Endothelial cell of umbilical vein (primary cell): Measurements from ENCODE around the gene ARMS2. TPM values are rescaled to one million over a fixed set of nuclear protein-coding genes. Genes with fewer than 3 reads are reported as not detected.

Source experiments
- BruUV-seq: library from RNA; stranded (reverse); fragments of 400-500 nt; replicated peaks from 2 replicates; lab custom pipeline; 2021; lab: Mats Ljungman, UMichigan
- CTCF ChIA-PET: fragments of 300-600, 350-600 bp; sonication (Branson Sonifier 250); formaldehyde crosslinking; loops from one replicate; lab custom pipeline; 2021; ENCODE audit warnings: antibody characterized with exemption, inconsistent platforms; lab: Charles Lee
- POLR2A ChIA-PET: fragments of 300-600, 350-600 bp; sonication (Branson Sonifier 250); formaldehyde crosslinking; loops from one replicate; lab custom pipeline; 2021; ENCODE audit warnings: antibody characterized with exemption, inconsistent platforms; lab: Charles Lee
- DNase-seq: peaks from one replicate; pipeline ENCODE4 v3.0.0-alpha.2; 2011; ENCODE audit warnings: low read depth, low spot score
- FAIRE-seq: peaks from 2 replicates; lab custom pipeline; 2011; peaks lifted over from hg19 to GRCh38; lab: Jason Lieb, UNC
- H2AFZ ChIP-seq: 2 replicates; pipeline ENCODE4 v1.6.0; 2012; ENCODE audit warnings: low read depth, low read length, control low read depth, inconsistent platforms
- H3K27ac ChIP-seq: 2 replicates; pipeline ENCODE4 v1.5.1; 2011; ENCODE audit warnings: low read depth, mild to moderate bottlenecking, control low read depth, low read length, moderate library complexity; ENCODE audit not compliant: insufficient read depth
- H3K27me3 ChIP-seq, 2 experiments: 2 replicates each; pipeline versions ENCODE4 v1.6.0 to v1.6.1; 2011; ENCODE audit warnings: low read length in 2 of 2, mixed read lengths in 1 of 2; ENCODE audit not compliant: control insufficient read depth in 2 of 2, insufficient read depth in 2 of 2
- H3K36me3 ChIP-seq, 2 experiments: 2 replicates in 1 of 2; 3 replicates in 1 of 2; pipeline ENCODE4 v1.5.1; 2011; ENCODE audit warnings: low read length in 2 of 2, mild to moderate bottlenecking in 1 of 2, moderate library complexity in 1 of 2; ENCODE audit not compliant: control insufficient read depth in 2 of 2, insufficient read depth in 2 of 2; ENCODE audit errors: extremely low read depth in 1 of 2
- H3K4me1 ChIP-seq: 3 replicates; pipeline ENCODE4 v1.5.1; 2011; ENCODE audit warnings: mild to moderate bottlenecking, low read length; ENCODE audit not compliant: control insufficient read depth, insufficient read depth; ENCODE audit errors: extremely low read depth
- H3K4me2 ChIP-seq: 2 replicates; pipeline ENCODE4 v1.6.1; 2011; ENCODE audit warnings: low read length, control low read depth, mixed read lengths; ENCODE audit not compliant: insufficient read depth
- H3K4me3 ChIP-seq, 3 experiments: fragments of 200-600 bp in 1 of 3; sonication (generic), shearing (Covaris generic) in 1 of 3; replicated peaks in 1 of 3; 2 replicates each; pipeline ENCODE4 v1.5.1; 2011 to 2016; ENCODE audit warnings: control low read depth in 3 of 3, low read length in 3 of 3, mild to moderate bottlenecking in 2 of 3, inconsistent platforms in 1 of 3, low read depth in 1 of 3, moderate library complexity in 1 of 3; ENCODE audit not compliant: insufficient read depth in 1 of 3
- H3K79me2 ChIP-seq: 2 replicates; pipeline ENCODE4 v1.6.0; 2012; ENCODE audit warnings: low read length, inconsistent platforms; ENCODE audit not compliant: control insufficient read depth, insufficient read depth
- H3K9ac ChIP-seq: replicated peaks from 2 replicates; pipeline ENCODE3; 2011; ENCODE audit warnings: low read length, control low read depth; ENCODE audit not compliant: insufficient read depth; ENCODE audit errors: extremely low read depth
- H3K9me1 ChIP-seq: replicated peaks from 3 replicates; pipeline ENCODE4 v1.6.0; 2011; ENCODE audit warnings: mild to moderate bottlenecking, low read length; ENCODE audit not compliant: control insufficient read depth, insufficient read depth; ENCODE audit errors: extremely low read depth
- H3K9me3 ChIP-seq: replicated peaks from 2 replicates; pipeline ENCODE4 v1.5.1; 2012; ENCODE audit warnings: low read length, inconsistent platforms; ENCODE audit not compliant: control insufficient read depth, insufficient read depth
- H4K20me1 ChIP-seq: replicated peaks from 2 replicates; pipeline ENCODE3; 2011; ENCODE audit warnings: mild to moderate bottlenecking, low read length; ENCODE audit not compliant: control insufficient read depth, insufficient read depth; ENCODE audit errors: extremely low read depth
- FOS ChIP-seq: IDR thresholded peaks from 2 replicates; pipeline ENCODE4 v1.6.1; 2011; ENCODE audit warnings: mild to moderate bottlenecking, low read length, moderate library complexity, borderline replicate concordance; ENCODE audit not compliant: insufficient read depth
- JUN ChIP-seq: IDR thresholded peaks from 2 replicates; pipeline ENCODE4 v1.6.1; 2011; ENCODE audit warnings: borderline replicate concordance, low read depth; ENCODE audit not compliant: insufficient read length, insufficient read depth
- MYC ChIP-seq: IDR thresholded peaks from one replicate; pipeline ENCODE4 v1.6.1; 2011; ENCODE audit warnings: mild to moderate bottlenecking, low read depth, low read length
- POLR2A ChIP-seq: IDR thresholded peaks from 2 replicates; pipeline ENCODE4 v1.6.1; 2012; ENCODE audit warnings: low read depth, mild to moderate bottlenecking, control low read depth, low read length
- POLR2AphosphoS5 ChIP-seq: IDR thresholded peaks from 2 replicates; pipeline ENCODE4 v1.6.1; 2012; ENCODE audit warnings: low read depth, mild to moderate bottlenecking, control low read depth, low read length, moderate library complexity; ENCODE audit not compliant: insufficient read depth
- dilution Hi-C: fragments of 300-500 bp; cut with MboI; formaldehyde crosslinking; loops from one replicate; pipeline ENCODE4 v1.15.0; 2019; ENCODE audit warnings: low sequenced_read_pairs; ENCODE audit not compliant: extremely low pct_ligation_motif_present
- intact Hi-C: fragments of 100-400 bp; cut with micrococcal nuclease; formaldehyde crosslinking; loops from one replicate; pipeline ENCODE4 v1.10.0; 2022
- polyA plus RNA-seq, 4 experiments: library from polyadenylated mRNA; depleted of rRNA in 3 of 4; stranded (reverse) in 3 of 4; unstranded in 1 of 4; fragments of >200 nt; gene quantifications; 2 replicates each; pipeline versions ENCODE4 v1.2.1 to v1.2.3, GENCODE V29; 2011 to 2012; ENCODE audit warnings: missing spikeins in 1 of 4
- total RNA-seq: library from RNA; stranded (reverse); gene quantifications from 2 replicates; pipeline ENCODE4 v1.2.3, GENCODE V29; 2021
- TF ChIP-seq, protein P1 (sequence below), 2 donors: IDR thresholded peaks; 1 replicate in 1 of 2; 2 replicates in 1 of 2; pipeline ENCODE4 v1.5.1; 2011; ENCODE audit warnings: low read length in 2 of 2, mild to moderate bottlenecking in 2 of 2, moderate library complexity in 2 of 2, control low read depth in 1 of 2, inconsistent platforms in 1 of 2, low read depth in 1 of 2; ENCODE audit not compliant: insufficient read depth in 1 of 2; ENCODE audit errors: extremely low read depth in 1 of 2
- TF ChIP-seq, protein P2 (sequence below): IDR thresholded peaks from 2 replicates; pipeline ENCODE4 v1.6.1; 2011; ENCODE audit not compliant: insufficient read depth, insufficient read length

ARMS2 gene
- total and polyA plus RNA-seq, 2 donors (not counting 3 experiments of a cell fraction or from before 2014, with no cell fraction given), result not detected

DNA sequence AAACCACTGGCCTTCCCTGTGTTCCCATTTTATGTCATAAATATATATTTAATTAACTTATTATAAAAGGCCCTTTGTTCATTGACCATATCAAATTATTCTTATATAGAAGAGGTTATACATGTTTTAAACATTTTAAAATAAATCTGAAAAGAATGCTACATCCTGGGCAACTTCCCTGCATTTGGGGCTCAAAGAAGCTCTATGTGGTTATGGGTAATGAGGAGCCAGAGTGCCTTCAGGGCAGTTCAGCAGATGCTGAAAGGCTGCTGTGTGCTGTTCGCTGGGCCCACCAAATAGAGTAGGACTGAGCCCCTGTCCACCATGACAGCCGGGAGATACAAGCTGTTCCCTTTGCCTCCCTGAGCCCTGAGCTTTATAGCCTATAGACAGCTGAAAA lies 42.8 kb downstream of the ARMS2 start:
- no peak for FAIRE-seq
- peaks cover 22% of the 10 kb centered on the region for H3K79me2 ChIP-seq

More for the DNA sequence above, 42.8 kb downstream of the ARMS2 start:
- no TSS peak for BruUV-seq
- Histone ChIP-seq H3K4me1 (peaks cover 32% of the 10 kb centered on the region), H3K27ac (no peak overlapping the region), H2AFZ (no peak overlapping the region), H3K27me3 (no peaks in the 10 kb centered on the region), H3K9me3 (no peaks in the 10 kb centered on the region), H3K9me1 (no peaks in the 10 kb centered on the region), H3K36me3 (no peaks in the 10 kb centered on the region), H3K4me3 (no peak overlapping the region), H3K4me2 (no peak overlapping the region), H4K20me1 (no peaks in the 10 kb centered on the region), H3K9ac (no peak overlapping the region)
- intact Hi-C loops (loop anchor here (10.0 kb wide), 1 partner anchor 358 kb away; no protein-coding TSS in a partner anchor), dilution Hi-C loops (no loop called here)
- DNase-seq, result no peak
- TF ChIP-seq, protein P1, sequence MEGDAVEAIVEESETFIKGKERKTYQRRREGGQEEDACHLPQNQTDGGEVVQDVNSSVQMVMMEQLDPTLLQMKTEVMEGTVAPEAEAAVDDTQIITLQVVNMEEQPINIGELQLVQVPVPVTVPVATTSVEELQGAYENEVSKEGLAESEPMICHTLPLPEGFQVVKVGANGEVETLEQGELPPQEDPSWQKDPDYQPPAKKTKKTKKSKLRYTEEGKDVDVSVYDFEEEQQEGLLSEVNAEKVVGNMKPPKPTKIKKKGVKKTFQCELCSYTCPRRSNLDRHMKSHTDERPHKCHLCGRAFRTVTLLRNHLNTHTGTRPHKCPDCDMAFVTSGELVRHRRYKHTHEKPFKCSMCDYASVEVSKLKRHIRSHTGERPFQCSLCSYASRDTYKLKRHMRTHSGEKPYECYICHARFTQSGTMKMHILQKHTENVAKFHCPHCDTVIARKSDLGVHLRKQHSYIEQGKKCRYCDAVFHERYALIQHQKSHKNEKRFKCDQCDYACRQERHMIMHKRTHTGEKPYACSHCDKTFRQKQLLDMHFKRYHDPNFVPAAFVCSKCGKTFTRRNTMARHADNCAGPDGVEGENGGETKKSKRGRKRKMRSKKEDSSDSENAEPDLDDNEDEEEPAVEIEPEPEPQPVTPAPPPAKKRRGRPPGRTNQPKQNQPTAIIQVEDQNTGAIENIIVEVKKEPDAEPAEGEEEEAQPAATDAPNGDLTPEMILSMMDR (IDR thresholded peaks at IDR 0.05; ENCODE audit: extremely low read depth in 1 of 2, insufficient read depth in 1 of 2, low read depth in 1 of 2, low read length in 2 of 2), result no peak
- no peak for TF ChIP-seq POLR2A
- no peak for TF ChIP-seq MYC
- TF ChIP-seq FOS, result no peak
- TF ChIP-seq JUN, result no peak
- TF ChIP-seq POLR2AphosphoS5, result no peak
- TF ChIP-seq, protein P2, sequence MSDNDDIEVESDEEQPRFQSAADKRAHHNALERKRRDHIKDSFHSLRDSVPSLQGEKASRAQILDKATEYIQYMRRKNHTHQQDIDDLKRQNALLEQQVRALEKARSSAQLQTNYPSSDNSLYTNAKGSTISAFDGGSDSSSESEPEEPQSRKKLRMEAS, result no peak
- POLR2A ChIA-PET, result no interaction called here
- CTCF ChIA-PET, result interaction anchor here (1.2 to 7.3 kb wide), 2 partner anchors 23 to 69 kb away, joined by 4 to 49 read pairs; no protein-coding TSS in a partner anchor
